Stimulated activated CD4-positive, alpha-beta T cell treated with anti-CD3 and anti-CD28 coated beads, Interleukin-4, amount 100 ng/mL, for 1 hour (primary cell): ENCODE data around the gene FAM83F.
A peak's percentile ranks its signal among the peaks of the same experiment; 100 is the strongest.
"Not testable (repeated sequence)": the region's sequence is repeated elsewhere in the genome, so short reads cannot be mapped to it uniquely, and the experiment has no call there.

Experiments used
- DNase-seq: peaks from one replicate; pipeline ENCODE4 v3.0.0-alpha.2; 2020

Gene FAM83F

GRCh38 chr22:40019100-40019499 lies 24.3 kb downstream of the FAM83F start:
- no peak for DNase-seq

DNA sequence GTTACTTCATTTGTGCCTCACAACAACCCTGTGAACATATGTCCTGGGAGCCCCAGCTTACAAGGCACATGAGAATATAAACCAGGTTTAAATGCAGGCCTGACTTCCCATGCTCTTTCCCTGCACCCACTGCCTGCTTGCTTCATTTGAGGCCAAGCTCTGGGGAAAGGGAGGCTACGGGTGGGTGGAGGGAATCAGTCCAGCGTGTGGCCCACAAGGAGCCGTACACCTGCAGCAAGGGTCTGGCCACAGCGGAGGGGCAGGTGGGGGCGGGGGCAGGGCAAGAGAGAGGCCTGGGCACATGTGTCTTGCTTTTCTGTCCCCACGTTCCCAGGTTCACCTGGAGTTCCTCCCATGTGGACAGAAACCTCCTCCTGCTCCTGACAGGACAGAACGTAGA lies 26.2 kb downstream of the FAM83F start:
- DNase-seq, result no peak

- no peak for DNase-seq
Measured at GRCh38 chr22:40021401-40022000, 26.7 kb downstream of the FAM83F start.

GRCh38 chr22:40022536-40023240 lies 27.9 kb downstream of the FAM83F start:
- no peak for DNase-seq

- DNase-seq, result no peak
Measured at GRCh38 chr22:40023341-40023841, 28.6 kb downstream of the FAM83F start.

GRCh38 chr22:40024201-40025061 lies 29.7 kb downstream of the FAM83F start:
- peak; percentile 64 for DNase-seq

DNA sequence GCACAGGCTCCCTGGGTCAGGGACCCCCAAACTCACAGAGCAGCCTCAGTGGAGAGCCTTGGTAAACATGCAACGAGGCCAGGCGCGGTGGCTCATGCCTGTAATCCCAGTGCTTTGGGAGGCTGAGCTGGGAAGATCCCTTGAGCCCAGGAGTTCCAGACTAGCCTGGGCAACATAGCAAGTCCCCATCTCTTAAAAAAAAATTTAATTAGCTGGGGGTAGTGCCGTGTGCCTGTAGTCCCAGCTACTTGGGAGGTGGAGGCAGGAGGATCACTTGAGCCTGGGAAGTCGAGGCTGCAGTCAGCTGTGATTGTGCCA lies 30.3 kb downstream of the FAM83F start:
- not testable (repeated sequence) for DNase-seq

DNA sequence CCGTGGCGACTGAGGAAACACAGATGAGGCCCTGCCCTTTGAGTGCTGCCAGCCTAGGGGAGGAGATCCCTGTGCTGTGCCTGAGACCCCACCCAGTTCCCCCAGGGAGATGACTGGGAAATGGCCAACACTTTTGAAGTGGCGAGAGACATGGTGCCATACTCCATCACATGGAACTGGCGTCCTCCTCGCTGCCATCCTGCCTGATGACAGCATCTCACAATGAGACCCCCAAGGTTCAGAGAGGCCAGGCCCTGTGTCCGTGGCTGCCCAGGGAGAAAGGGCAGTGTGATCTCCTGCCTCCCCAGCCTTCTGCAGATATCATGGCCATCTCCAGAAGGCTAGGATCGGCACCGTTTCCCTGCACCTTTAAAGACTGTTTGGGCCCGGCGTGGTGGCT lies 31.1 kb downstream of the FAM83F start:
- no peak for DNase-seq

GRCh38 chr22:40026641-40027040 lies 31.9 kb downstream of the FAM83F start:
- no peak for DNase-seq

DNA sequence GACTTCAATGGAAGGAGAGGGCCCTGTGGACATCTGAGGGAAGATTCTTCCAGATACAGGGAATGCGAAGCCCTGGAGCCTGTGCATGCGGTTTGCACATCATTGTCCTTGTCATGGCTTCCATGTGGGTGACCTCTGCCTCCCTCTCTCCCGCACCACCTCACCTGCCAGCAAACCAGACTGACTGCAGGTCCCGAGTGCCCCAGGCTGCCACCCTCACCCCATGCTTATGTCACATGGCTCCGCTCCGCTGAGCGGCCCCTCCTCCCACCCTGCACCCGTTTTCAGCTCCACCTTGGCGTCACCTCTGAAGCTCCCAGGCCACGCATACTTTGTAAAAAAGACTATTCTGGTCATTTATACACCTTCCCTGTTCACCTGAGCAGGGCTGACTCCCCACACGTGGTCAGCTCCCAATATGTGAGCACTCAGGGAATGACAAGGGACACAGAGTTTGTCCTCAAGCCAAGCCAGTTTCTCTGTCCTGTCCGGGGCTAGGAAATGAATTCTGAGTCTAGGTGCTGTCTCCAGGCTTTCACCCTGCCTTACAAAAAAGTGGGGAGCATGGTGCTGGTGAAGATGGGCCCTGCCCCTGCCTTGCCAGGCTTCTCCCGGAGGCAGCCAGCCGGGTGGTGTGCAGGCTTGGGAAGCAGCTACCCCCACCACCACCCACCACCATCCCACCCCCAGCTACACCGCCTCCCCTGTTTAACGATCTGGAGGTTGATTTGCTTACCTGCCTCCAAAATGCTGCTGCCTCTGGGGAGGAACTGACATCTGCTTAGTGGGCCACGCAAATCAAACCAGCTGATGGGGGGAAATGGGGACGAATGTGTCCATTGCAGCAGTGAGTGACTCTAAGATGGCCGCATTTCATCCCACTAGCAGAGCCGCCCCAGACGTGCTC lies 32.7 kb downstream of the FAM83F start:
- no peak for DNase-seq

DNA sequence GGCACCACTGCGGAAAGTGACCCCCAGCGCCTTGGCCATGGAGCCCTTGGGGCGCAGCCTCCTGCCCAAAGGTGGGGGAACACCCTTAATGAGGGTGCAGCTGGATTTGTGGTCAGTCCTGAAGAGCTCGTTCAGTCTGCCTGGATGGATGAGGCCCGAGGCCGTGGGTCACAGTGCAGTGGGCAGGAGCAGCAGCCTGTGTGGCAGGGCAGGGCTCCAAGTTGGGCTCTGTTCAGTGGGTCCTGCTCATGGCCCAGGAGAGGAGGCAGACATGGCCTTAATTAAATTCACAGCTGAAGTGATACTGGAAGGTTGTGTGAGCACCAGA lies 33.3 kb downstream of the FAM83F start:
- no peak for DNase-seq

DNA sequence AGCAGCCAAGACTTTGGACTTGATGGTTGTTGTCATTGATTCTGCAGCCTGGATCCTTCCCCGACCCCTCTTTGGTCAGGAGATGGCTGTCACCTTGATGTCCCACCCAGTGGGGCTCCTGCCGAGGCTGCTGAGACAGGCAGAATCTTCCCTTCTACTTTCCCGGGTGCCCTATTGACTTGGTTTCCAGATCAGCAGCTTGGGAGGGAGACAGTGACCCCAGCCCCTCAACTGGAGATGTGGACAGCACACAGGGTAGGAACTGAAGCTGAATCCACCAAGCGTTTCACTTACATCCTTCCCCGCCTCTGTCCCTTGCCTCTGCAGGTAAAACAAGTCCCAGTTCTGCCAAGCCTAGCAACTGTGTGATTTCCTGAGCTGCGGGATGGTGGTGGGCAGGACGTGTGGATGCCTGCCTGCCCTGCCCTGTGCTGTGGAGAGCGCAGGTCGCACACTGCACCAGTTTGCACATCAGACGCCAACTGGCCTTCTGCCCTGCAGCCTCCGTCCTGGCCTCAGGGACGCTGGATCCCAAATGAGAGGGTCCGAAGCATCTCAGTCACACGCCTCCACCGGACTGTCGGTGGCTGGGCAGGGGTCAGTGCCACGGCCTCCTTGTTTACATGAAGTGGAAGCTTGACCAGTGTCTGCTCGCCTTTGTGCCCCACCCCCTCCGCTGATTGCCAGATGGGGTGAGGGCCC lies 34.6 kb downstream of the FAM83F start:
- DNase-seq, result no peak

DNA sequence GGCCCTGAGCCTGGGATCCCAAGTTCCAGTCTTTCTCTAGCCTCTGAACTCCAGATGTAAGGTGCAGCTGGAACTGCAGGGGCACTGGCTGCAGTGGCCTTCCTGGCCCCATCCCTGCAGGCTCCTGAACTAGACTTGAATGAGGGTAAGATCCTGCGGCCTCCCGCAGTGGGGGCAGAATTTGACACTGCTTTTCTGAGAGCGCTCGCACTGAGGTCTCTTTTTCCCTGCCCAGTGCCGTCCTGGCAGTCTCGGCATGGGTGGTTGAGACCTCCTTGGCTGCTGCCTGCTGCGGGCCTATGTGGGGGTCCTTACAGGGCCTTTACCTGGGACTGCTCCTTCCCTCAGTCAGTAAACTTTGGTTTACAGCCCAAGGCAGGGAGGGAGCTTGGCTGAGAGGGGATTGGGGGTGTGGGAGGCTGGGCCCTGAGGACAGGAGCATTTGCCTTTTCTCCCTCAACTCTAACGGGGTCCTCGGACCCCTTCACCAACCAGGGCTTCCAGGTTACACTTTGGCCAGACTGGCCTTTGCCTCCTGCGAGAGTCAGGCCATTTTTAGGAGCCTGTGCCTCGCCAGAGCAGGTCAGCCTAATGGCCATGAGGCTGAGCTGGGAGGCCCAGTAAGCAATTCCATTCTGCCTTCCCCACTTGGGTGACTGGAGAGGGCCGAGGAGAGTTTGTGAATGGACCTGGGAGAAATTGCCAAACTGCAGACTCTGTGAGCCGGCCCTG lies 35.4 kb downstream of the FAM83F start:
- DNase-seq, result no peak

DNA sequence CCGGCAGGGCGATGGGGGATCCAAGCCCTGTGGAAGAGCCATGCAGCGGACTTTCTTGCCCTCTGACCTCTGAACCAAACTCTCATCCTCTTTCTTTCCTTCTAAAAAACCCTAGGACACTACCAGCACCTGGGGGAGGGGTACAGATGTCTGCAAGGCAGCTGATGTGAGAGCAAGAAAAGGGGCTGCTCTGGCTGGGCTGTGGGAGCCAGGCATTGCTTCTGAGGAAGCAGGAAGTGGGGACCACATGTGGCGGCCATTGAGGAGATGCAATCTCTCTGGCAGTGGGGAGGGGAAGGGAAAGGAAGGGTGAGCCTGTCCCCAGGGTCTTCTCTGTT lies 36.0 kb downstream of the FAM83F start:
- no peak for DNase-seq

DNA sequence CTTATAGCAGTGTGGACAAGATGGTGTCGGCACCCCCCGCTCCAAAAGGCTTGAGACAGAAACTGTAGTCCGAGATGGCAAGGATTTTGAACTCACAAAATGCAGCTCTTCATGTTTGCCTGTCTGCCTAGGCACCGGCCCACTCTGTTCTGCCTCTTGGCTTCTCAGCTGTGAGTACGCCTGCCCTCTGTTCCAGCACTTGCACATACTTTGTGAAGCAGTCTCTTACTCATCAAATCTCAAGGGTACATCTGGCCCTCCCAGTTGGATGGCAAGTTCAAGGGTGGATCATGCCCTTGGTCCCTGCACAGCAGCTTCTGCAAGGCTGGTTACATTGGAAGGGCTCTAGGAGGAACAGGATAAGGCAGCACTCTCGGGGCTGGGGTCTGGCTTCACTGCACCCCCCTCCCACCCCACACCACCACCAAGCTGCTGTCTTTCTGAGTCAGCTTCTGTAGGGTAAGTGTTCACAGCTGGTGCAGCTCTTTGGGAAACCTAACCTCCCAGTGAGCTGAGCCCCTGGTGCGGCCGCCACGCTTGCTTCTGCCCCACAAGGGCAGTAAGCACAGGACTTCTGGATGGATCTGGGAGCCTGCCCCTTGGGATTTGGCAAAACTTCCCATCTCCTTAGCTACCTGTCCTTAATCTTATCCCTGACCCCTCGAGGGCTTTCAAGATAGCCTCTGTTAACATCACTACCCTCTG lies 37.2 kb downstream of the FAM83F start:
- DNase-seq, result no peak

GRCh38 chr22:40033586-40034380 lies 39.0 kb downstream of the FAM83F start:
- no peak for DNase-seq

- DNase-seq, result no peak
Measured at GRCh38 chr22:40035351-40035750, 40.6 kb downstream of the FAM83F start.

- DNase-seq, result no peak
Measured at GRCh38 chr22:40036126-40036525, 41.4 kb downstream of the FAM83F start.

- peak; percentile 54 for DNase-seq
Measured at GRCh38 chr22:40036591-40037225, 42.0 kb downstream of the FAM83F start.

DNA sequence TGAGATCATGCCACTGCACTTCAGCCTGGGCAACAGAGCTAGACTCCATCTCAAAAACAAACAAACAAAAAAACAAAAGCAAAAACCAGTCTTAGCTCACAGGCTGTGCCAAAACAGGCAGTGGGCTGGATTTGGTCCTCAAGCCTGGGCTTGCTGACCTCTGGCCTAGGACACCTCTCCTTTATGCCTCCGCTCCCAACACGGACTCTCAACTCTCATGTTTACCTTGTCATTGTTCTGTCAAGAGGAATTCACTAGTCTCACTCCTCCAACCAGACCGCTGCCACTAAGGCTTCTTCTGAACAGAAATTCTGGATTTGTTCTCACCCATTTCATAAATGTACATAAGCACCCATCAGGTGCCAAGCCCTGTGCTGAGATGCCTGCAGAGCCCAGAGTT lies 42.6 kb downstream of the FAM83F start:
- DNase-seq, result no peak
